HG03378 (cell line): ENCODE data around the gene MOSMO.
"Not testable (repeated sequence)": the region's sequence is repeated elsewhere in the genome, so short reads cannot be mapped to it uniquely, and the experiment has no call there.

Source experiments
- ATAC-seq: cut with Tn5 transposase; IDR thresholded peaks from one replicate; pipeline ENCODE4 v1.9.1; 2021; ENCODE audit warnings: mild to moderate bottlenecking, moderate library complexity; ENCODE audit not compliant: unreplicated experiment

Gene MOSMO

DNA sequence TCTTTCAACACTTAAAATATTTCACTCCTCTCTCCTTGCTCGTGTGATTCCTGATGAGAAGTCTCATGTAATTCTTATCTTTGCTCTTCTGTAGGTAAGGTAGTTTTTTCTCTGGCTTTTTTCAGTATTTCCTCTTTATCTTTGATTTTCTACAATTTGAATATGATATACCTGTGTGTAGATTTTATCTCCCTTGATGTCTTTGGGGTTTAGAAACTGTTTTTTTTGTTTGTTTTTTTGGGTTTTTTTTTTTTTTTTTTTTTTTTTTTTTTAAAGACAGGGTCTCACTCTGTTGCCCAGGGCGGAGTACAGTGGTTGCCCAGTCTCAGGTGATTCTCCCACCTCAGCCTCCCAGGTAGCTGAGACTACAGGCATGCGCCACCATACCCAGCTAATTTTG lies 26.6 kb downstream of the MOSMO start:
- ATAC-seq, result no peak

DNA sequence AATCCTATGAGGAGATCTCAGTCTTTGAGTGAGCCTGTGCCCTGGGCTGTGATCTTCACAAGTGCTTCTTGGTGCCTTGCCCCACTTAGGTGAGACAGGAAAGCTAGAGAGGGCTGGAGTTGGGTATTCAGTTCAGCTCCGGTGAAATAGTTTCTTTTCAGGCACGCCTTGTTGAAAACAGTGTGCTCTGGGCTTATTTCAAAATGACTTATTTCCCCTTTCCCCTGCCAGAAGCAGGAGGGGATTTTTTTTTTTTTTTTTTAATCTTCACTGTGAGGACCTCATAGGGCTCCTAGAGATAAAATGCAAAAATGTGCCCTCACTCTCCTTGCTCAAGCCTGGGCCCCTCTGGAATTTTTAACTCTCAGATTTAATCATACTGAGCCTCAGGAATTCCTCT lies 27.2 kb downstream of the MOSMO start:
- ATAC-seq, result no peak

DNA sequence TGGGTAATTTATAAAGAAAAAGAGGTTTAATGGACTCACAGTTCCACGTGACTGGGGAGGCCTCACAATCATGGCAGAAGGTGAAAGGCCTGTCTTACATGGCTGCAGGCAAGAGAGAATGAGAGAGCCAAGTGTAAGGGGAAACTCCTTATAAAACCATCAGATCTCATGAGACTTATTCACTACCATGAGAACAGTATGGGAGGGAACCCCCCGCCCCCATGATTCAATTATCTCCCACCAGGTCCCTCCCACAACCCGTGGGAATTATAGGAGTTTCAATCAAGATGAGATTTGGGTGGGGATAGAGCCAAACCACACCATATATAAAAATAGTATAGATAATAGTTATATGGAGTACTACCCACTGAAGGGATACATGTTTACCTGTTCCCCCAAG lies 36.0 kb downstream of the MOSMO start:
- not testable (repeated sequence) for ATAC-seq

DNA sequence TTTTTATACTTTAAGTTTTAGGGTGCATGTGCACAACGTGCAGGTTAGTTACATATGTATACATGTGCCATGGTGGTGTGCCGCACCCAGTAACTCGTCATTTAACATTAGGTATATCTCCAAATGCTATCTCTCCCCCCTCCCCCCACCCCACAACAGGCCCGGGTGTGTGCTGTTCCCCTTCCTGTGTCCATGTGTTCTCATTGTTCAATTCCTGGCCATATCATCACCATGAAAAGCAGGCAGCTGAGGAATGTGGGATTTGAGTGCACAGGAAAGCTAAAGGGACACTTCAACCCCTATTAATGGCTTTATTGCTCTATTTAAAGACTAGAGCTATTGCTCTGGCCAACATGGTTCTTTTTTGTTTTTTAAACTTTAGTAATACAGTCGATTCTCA lies 38.0 kb downstream of the MOSMO start:
- ATAC-seq, result not testable (repeated sequence)

DNA sequence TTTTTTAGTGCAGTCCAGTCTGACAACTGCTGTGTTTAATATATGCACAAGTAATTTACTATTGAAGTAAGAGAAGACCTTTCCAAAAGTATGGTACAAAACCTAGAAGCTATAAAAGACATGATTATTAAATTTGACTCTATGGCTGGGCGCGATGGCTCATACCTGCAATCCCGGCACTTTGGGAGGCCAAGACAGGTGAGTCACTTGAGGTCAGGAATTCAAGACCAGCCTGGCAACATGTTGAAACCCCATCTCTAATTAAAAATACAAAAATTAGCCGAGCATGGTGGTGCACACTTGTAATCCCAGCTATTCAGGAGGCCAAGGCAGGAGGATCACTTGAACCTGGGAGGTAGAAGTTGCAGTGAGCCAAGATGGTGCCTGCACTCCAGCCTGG lies 43.1 kb downstream of the MOSMO start:
- no peak for ATAC-seq

DNA sequence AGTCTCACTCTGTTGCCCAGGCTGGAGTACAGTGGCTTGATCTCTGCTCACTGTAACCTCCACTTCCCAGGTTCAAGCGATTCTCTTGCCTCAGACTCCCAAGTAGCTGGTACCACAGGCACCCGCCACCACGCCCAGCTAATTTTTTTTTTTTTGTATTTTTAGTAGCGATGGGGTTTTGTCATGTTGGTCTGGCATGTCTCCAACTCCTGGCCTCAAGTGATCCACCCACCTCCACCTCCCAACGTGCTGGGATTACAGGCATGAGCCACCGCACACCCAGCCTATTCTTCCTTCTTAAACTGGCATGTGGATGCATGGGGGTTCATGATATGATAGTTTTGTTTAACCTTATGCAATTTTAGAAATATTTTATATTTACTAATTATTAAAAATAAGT lies 45.1 kb downstream of the MOSMO start:
- ATAC-seq, result no peak

DNA sequence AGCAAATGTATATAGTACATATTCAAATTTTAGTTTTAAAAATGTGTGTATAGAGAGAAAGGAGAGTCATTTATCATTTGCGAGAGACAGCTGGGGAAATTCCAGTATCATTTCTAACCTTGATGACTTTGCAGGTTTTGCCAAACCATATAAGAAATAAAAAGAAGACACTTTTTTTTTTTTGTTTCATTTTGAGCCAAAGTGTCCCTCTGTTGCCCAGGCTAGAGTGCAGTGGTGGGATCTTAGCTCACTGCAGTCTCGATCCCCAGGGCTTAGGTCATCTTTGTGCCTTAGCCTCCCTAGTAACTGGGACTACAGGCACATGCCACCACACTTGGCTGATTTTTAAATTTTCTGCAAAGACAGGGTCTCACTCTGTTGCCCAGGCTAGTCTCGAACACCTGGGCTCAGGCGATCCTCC lies 46.0 kb downstream of the MOSMO start:
- no peak for ATAC-seq

DNA sequence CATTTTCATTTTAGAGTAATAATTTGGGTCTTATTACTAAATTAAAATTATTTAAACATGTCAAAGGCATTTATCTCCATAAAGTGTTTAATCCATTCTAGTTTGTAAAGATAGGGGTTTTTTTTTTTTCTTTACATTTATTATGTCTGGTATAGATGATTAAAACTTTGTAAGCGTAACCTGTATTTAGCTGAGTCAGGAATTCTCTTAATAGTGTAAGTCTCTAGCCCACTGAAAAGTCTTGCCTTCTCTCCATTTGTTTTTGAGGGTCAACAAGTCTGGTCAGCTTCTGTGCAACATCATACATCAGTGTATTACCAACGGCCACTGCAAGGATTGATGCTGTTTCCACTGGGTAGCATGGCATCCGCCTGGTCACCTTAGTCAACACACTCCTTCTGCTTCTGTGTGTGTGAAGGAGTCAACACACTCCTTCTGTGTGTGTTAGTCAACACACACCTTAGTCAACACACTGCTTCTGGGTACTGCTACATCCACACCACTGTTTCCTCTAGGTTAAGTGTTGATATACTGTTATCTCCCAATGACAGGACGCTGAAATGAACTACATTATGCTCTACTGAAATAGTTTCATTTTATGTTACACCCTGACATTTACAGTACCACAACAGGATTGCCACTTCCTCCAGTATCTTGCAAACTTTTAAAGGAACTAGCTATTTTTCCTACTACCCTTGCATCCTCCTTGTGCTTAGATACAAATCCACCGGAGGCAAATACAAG lies 47.1 kb downstream of the MOSMO start:
- no peak for ATAC-seq

DNA sequence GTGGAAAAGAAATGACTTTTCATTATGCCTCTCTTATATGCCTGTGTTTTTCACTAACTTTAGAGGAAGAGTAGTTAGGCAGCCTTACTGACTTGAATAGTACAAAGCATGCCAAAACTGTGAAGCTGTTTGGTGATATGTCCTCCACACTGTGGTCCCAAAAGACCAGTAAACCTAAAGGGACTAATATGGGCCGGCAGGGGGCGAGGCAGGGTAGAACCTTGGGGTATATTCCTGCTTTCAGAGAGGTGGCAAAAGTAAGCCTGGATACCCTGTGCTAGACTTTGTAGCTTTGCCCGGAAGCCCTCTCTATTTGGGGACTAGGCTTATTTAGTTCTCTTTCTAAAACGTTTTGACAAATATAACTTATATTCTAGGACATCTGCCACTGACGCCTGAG lies 48.0 kb downstream of the MOSMO start:
- no peak for ATAC-seq

DNA sequence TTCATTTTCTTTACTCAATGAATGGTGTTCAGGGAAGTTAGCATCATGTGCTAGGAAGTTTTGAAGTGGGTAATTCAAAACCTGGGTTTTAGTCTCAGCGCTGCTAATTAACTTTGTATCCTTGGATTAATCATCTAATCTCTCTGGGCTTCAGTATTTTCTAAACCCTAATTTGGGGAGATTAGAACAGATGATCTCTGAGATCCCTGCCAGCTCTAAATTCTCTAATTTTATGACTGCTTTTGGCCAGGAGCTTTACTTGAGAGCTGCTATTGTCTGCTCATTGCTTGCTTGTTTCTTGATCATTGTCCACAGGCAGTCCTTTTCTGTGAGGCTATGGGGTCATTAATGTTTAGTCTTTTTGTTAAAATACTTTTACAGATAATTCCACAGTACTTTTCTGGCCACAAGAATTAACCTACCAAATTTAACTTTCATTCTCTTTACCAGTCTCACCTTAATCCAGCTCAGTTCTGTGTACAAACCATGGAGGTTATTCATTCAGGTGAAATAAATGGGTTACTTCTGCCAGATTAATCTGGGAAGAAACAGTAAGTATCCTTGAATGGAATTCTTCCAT lies 56.1 kb downstream of the MOSMO start:
- no peak for ATAC-seq

DNA sequence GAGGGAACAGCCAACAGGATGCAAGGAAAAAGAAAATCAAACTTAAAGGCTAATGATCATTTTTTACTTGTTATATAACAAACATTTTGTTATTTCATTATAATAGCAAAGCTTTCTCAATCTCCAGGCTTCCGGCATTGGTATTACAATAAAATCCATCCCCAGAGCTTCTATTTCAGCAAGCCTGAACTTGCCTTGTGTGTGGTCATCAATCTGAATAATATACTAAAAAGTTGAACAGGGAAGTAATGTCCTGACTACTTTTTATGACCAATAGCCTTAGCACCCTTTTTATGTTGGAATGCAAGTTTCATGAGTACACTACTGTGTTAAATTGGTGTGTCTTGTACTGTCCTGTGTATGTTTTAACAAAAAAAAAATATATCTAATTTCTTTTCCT lies 57.3 kb downstream of the MOSMO start:
- no peak for ATAC-seq

DNA sequence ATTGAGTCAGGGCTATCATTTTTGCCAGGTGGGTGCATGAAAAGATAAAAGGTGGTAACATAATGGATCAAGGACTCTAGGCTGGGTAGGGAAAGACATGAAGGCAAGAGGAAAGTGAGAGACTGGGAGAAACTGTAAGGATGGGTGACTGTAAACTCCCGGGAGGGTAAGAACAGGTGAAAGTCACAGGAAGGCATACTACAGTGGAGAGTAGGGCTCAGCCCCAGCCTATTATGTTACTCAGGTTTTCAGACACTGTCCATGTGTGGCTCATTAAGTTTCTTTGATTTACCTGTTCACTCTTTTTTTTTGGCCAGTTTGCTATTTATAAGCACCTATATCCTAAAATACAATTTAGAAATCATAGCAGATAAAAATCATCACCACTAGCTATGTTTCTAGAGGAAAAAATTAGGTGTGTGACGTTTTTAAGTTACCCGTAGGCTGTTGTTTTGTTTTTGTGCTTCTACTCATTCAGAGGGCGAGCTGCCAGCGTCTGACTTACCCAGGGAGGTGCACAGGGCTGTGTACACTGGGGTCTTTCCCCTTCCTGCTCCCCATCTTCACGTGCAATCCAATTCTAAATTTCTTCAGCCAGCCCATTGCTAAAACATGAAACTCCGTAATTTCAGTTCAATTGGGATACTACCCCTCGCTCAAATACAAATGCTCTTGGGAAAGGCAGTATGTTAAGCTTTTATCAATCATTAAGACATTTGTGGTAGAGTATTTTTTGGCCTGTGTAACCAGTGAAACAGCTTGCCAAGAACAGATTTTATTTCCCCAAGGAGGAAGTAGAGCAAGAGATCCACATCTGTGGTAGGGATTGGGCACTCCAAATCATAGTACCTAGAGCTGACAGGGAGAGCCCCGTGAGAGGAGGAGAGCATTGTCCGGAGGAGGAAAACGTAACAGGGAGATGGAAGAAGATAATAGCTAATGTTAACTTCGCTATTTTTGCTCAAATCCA lies 62.7 kb downstream of the MOSMO start:
- ATAC-seq, result no peak

DNA sequence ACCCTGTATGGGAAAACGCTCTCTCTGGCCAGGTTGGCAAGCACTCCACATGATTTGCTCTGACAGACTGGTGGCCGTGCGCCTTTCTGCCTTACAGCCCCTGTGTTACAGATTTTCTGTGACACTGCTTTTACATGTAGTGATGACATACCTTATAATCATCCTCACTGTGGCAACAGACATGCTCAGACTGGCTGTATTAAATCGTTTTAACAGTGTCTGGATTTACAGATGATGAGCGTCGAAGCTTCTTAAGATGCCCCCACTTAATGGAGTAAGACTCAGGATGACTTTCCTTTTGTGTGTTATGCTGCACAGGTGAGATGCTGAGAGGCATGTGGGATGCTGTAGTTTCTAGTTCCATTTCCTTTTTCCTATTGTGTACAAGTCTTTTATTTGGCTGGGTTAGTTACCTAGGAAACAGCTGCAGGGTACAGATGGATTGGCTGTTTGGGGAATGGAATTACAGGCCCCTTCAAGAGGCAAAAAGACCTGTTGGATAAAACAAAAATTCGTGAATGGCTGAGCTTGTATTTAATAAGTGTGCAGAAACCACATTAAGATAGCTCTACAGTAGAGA lies 63.5 kb downstream of the MOSMO start:
- ATAC-seq, result no peak

DNA sequence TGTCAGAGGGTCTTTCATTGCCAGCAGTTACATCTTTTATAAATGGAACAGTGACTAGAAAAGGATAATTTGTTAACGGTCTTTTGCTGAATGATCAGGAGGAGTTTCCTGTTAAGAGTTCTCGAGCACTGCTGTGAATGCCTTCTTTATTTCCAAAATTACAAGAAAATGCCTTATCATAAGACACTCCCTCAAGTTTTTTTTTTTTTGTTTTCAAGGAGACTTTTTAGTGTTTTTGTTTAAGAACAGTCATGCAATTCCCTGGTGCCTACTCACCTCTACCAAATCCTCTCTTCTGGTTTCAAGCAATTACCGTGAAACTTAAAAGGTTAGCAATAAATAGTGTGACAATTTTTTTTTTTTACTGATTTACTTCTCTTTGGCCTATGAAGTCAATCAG lies 65.4 kb downstream of the MOSMO start:
- no peak for ATAC-seq

DNA sequence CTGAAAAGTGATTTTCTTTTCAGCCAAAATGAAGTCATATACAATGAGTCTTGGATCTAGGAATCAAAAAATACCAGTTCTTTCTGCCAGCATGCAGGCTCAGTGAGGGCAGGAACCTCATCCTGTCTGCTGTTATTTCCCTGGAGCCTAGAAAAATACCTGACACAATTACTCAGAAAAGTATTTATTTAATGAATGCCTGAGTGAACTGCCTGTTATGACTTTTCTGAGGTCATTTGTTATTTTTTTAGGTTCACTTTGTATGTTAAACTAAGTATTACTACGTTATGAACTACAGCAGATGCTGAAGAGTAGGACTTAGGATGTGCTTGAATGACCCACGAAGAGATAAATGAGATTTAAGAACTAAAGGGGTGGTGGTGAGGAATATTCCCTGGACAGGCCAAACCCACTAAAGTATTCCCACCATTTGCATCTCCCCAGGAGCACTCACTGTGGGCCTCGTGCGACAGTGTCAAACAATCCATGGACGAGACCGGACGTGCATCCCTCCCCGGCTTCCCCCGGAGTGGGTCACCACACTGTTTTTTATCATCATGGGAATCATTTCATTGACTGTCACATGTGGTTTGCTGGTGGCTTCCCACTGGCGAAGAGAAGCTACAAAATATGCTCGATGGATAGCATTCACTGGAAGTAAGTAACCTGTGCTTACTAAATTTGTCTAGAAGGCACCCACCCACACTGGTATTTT lies 67.3 kb downstream of the MOSMO start:
- ATAC-seq, result no peak

DNA sequence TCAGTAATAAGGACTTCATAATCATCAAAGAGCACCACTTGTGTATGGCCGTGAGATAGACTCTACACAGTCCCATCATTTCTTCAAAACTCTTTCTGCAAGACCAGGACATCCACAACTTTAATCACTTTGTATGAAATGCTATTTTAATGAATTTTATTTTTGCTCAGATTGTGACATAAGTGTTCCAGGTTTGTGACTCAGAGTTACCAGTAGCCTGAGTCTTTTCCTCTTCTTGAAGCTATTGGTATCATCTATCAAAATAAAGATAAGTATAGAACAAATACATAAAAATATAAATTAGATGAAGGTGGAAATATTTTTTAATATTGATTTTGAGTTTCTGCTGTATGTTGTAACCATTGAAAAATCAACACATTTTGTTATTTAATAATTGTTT lies 67.9 kb downstream of the MOSMO start:
- ATAC-seq, result no peak

DNA sequence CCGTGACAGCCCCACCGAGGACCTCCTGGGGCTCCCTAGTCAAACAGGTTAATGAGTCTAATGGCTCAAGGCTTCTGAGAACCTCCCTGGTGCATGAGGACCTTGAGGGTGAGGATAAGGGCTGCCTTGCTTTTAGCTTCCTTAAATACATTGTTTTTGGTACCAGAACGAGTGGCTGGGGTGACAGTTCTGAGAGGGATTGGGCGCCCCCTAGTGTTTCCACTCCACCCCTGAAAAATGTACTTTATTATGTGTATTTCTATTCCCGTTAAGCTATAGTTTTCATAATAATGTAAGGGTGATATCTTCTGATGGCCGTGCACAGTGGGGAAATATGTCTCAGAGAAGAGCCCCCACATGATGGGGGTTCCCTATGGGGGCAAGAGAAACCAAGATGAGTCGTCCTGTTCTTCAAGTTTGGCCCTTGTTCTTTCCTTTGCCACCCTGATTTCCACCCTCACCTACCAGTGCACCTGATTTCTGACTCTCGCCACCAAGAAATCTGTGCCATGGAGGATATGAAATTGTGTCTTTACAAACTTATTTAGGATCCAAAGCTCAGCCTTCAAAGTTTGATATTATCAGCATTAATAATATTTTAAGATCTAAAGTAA lies 69.9 kb downstream of the MOSMO start:
- ATAC-seq, result no peak

DNA sequence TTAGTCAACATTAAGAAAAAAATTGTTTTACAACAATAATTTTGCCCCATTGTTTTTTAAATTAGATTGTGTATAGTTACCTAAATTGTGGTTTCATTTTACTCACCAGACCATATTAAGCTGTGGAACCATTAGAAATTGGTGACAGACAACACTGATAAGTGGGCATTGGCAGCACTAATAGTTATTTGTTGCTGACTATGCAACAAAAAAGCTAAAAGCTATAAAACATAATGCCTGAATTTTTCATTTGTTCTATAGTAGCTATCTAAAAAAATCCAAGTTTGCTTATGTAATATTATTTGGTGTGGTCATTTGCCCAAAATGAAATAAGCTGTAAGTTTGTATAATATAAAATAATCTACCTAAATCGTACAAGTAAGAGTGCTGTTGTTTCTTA lies 70.7 kb downstream of the MOSMO start:
- no peak for ATAC-seq

DNA sequence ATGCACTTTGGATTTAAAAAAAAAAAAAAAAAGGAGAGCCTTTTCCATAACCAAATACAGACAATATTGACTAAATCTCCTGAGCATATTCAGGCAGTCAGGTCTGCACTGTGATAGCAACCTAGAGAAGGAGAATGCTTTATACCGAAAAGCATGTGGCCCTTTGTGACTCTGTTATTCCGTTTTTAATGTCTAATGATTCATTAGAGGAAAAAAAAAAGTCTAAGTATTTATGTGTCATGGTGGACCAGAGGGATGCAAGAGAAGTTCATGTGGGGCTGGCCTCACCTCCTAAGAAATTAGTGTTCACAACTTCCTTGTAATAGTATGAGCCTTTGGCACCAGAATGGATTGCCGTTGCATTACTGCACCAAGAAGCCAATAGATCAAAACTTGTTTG lies 73.1 kb downstream of the MOSMO start:
- ATAC-seq, result no peak

DNA sequence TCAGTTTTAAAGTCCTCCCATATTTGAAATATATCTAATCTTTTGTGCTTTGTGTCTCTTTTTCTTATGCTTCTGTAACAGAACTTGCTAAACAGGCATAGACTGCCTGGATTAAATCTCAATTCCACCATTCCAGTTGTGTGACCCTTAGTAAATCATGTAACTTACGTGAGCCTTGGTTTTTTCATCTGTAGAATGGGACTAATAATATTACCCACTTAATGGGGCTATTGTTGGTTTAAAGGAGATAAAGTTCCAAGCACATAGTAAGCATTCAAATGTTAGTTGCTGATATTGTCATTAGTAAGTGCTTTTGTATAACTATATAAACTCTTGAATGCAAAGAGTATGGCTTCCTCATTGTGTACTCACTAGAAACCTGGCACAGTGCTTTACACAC lies 78.5 kb downstream of the MOSMO start:
- ATAC-seq, result no peak
